Ovary (tissue), 9 donors: ENCODE results near the gene UTRN. TPM values are rescaled to one million over a fixed set of nuclear protein-coding genes. Genes with fewer than 3 reads are reported as not detected.
A peak's percentile ranks its signal among the peaks of the same experiment; 100 is the strongest.

ENCODE experiments used
- DNase-seq, 5 donors: peaks; one replicate each; pipeline ENCODE4 v3.0.0-alpha.2; 2019 to 2020
- H3K27ac ChIP-seq, 2 donors: fragments of 200-600 bp; one replicate each; pipeline versions ENCODE4 v1.5.1 to v1.8.0; 2019 to 2022
- H3K27me3 ChIP-seq: fragments of 200-600 bp; one replicate; pipeline ENCODE4 v1.8.0; 2022
- H3K36me3 ChIP-seq: fragments of 200-600 bp; sonication (generic); one replicate; pipeline ENCODE4 v1.5.1; 2019
- H3K4me1 ChIP-seq: one replicate; pipeline ENCODE4 v1.8.1; 2013; ENCODE audit warnings: mild to moderate bottlenecking, moderate library complexity; ENCODE audit not compliant: insufficient read depth
- H3K4me3 ChIP-seq: fragments of 200-600 bp; sonication (generic); one replicate; pipeline ENCODE4 v1.5.1; 2017
- H3K9me3 ChIP-seq, 2 donors: fragments of 200-600 bp in 1 of 2; sonication (generic) in 1 of 2; one replicate each; pipeline versions ENCODE4 v1.5.1 to v1.8.1; 2013 to 2019; ENCODE audit warnings: mild to moderate bottlenecking in 1 of 2, moderate library complexity in 1 of 2
- CTCF ChIP-seq, 3 donors: fragments of 450-650 bp in 2 of 3; fragments of 200-600 bp in 1 of 3; IDR thresholded peaks; one replicate each; pipeline versions ENCODE4 v1.5.1 to v1.8.0; 2016 to 2022; ENCODE audit warnings: antibody characterized with exemption in 3 of 3, mild to moderate bottlenecking in 1 of 3
- EP300 ChIP-seq: sonication (generic); formaldehyde crosslinking; IDR thresholded peaks from one replicate; pipeline ENCODE4 v1.6.1; 2017; ENCODE audit warnings: antibody characterized with exemption
- POLR2A ChIP-seq: fragments of 450-650 bp; IDR thresholded peaks from one replicate; pipeline ENCODE4 v1.6.1; 2017; ENCODE audit warnings: antibody characterized with exemption, mild to moderate bottlenecking, moderate library complexity
- WGBS, 3 donors: extraction: QIAGEN DNeasy Blood & Tissue Kit in 1 of 3; methylation state at CpG; one replicate each; pipeline versions ENCODE4 v1.1.5 to v1.1.7; 2013 to 2017; 5-methylcytosine and 5-hydroxymethylcytosine counted together
- intact Hi-C, 4 donors: fragments of 100-400 bp; cut with DNase I; formaldehyde crosslinking; loops; one replicate each; pipeline versions ENCODE4 v1.11.0 to v1.15.1; 2022 to 2023
- polyA plus RNA-seq, 2 donors: library from polyadenylated mRNA; stranded (reverse); fragments of 200-250 nt in 1 of 2; fragments of 350-450 nt in 1 of 2; fragmentation: Illumina TruSeq in 1 of 2; extraction: RNeasy Lipid Tissue Mini Kit (QIAGEN cat#74804) in 1 of 2; gene quantifications; one replicate each; pipeline ENCODE4 v1.2.3, GENCODE V29; 2013 to 2014
- total RNA-seq, 7 donors: library from RNA; depleted of rRNA in 2 of 7; stranded (reverse); fragments of >200 nt in 2 of 7; fragmentation: NEBNext Ultra II Directional in 3 of 7; extraction: Animal tissue kit (Norgen Biotek cat#: 25700) in 3 of 7; gene quantifications; one replicate each; pipeline versions ENCODE4 v1.1.0 to v1.2.4, GENCODE V29; 2016 to 2023
- donor health status: DM: no; HTN: no; CAD: no; lungs with moderate emphysema.
- donor health status: DM: no; HTN: no; CAD: no.
- donor health status: Bipolar disorder and iron deficiency.
- donor health status: DM: yes; HTN: yes; CAD: no.
- donor health status: DM: no; HTN: no; CAD: no.
- donor health status: DM: yes; HTN: yes; CAD: no.

Gene UTRN
- total and polyA plus RNA-seq, 9 donors, result 27.6 to 155 (median 129) TPM

- WGBS, 3 donors, result 27 to 33% (median 31%) methylated on average over 5 of the region's 5 CpGs
- no peaks in the 10 kb centered on the region for H3K9me3 ChIP-seq
- peak; percentile 59 to 72 (median 69) for DNase-seq
Measured at GRCh38 chr6:144314003-144314485, 28.9 kb downstream of the UTRN start.

DNA sequence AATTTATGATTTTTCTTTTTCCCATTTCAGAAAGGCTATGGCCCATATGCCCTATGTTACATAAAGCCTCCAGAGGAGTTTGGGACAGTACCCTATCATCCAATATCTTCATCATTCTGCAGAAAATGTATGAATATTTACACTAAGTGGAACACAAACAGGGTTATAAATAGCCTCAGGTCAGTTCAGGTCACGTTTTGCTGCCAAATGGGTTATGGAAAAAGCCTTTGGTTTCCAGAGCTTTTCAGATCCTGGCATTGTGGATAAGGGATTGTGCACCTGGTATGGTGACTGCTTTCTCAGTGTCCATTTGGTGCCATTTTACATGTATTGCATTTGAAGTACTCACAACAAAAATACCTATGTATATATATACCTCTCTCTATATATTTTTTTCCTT, 29.4 kb downstream of the UTRN start:
- Histone ChIP-seq H3K4me3 (no peak overlapping the region), H3K36me3 (no peaks in the 10 kb centered on the region), H3K9me3 (no peaks in the 10 kb centered on the region), H3K4me1 (peaks cover 25% of the 10 kb centered on the region), H3K27ac (peak overlapping the region; percentile 55 to 81), H3K27me3 (no peaks in the 10 kb centered on the region)
- intact Hi-C loops, result no loop called here
- WGBS, 3 donors, result 48 to 66% (median 53%) methylated on average over 1 of the region's 1 CpG
- TF ChIP-seq EP300, result no peak
- TF ChIP-seq CTCF (IDR thresholded peaks at IDR 0.05), result no peak
- no peak for TF ChIP-seq POLR2A
- DNase-seq, result no peak

More at GRCh38 chr6:144314003-144314485, 28.9 kb downstream of the UTRN start:
- H3K4me1 ChIP-seq, result peaks cover 25% of the 10 kb centered on the region
- no peaks in the 10 kb centered on the region for H3K36me3 ChIP-seq
- intact Hi-C loops, result no loop called here
- H3K27me3 ChIP-seq, result no peaks in the 10 kb centered on the region
- peak overlapping the region; percentile 55 to 81 for H3K27ac ChIP-seq
- TF ChIP-seq EP300, result no peak
- no peak overlapping the region for H3K4me3 ChIP-seq

DNA sequence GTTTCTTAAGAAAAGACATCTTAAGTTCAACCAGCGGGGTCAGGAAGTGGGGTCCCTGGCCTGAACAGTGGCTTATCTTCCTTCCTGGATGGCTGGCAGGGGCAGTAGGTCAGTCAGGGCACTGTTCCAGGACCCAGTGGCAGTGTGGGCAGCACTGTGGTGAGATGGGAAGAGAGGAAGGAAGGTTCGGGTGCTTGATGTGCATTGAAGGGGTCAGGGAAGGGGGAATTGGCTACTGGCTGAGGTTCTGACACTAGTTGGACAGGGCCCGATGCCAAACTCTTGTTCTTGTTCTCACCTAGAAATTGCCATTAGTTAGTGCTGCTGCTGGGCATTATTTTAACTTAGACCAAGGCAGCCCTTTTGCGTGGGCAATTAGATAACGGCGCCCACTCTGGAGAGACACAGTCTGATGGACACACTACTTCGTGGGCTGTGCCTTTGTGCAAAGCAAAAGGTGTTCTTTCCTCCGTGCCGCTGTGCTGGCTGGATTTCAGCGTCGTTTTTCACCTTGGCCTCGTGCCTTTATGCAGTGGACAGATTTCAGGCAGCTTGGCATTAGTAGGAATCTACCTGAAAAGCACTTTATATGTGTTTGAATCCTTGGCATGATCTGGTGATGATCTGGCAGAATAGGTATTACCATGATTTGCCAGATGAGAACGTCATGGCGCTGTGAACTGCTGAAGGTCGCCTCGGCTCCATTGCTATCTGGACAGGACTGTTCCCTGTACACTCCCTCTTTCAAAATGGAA, 30.3 kb downstream of the UTRN start:
- intact Hi-C loops, result no loop called here
- peak overlapping the region in 1 of 2 donors; percentile 81 for H3K27ac ChIP-seq
- H3K36me3 ChIP-seq, result no peaks in the 10 kb centered on the region
- no peak overlapping the region for H3K4me3 ChIP-seq
- no peaks in the 10 kb centered on the region for H3K27me3 ChIP-seq
- H3K4me1 ChIP-seq, result peaks cover 26% of the 10 kb centered on the region
- no peaks in the 10 kb centered on the region for H3K9me3 ChIP-seq
- peak in 1 of 5 donors; percentile 47 for DNase-seq
- WGBS, 3 donors, result 83 to 87% (median 85%) methylated on average over 16 of the region's 16 CpGs
- TF ChIP-seq POLR2A, result no peak
- TF ChIP-seq EP300, result no peak
- no peak for TF ChIP-seq CTCF (IDR thresholded peaks at IDR 0.05)

GRCh38 chr6:144315981-144316861, 31.1 kb downstream of the UTRN start:
- H3K27ac ChIP-seq, result peak overlapping the region in 1 of 2 donors; percentile 23
- 85 to 88% (median 87%) methylated on average over 6 of the region's 6 CpGs for WGBS, 3 donors
- H3K4me1 ChIP-seq, result peaks cover 24% of the 10 kb centered on the region
- no peaks in the 10 kb centered on the region for H3K9me3 ChIP-seq
- no peak for TF ChIP-seq CTCF (IDR thresholded peaks at IDR 0.05)
- no peak for TF ChIP-seq EP300
- TF ChIP-seq POLR2A, result no peak
- no peaks in the 10 kb centered on the region for H3K36me3 ChIP-seq
- no peak for DNase-seq
- H3K27me3 ChIP-seq, result no peaks in the 10 kb centered on the region
- intact Hi-C loops, result no loop called here
- H3K4me3 ChIP-seq, result no peak overlapping the region
